Astrocyte of the spinal cord (primary cell): ENCODE data around the gene CSPG4.
A peak's percentile ranks its signal among the peaks of the same experiment; 100 is the strongest.

Source experiments
- DNase-seq: peaks from one replicate; pipeline ENCODE4 v3.0.0; 2011; ENCODE audit warnings: low read depth, low spot score
- H3K4me3 ChIP-seq: 2 replicates; pipeline ENCODE4 v1.5.1; 2011; ENCODE audit warnings: low read depth, mild to moderate bottlenecking, low read length, moderate library complexity
- CTCF ChIP-seq: IDR thresholded peaks from 2 replicates; pipeline ENCODE4 v1.5.1; 2012; ENCODE audit warnings: low read depth, mild to moderate bottlenecking, low read length, inconsistent platforms
- in situ Hi-C: cut with HindIII; loops from 2 replicates; pipeline ENCODE4 v1.10.0; 2017; ENCODE audit warnings: low sequenced_read_pairs

Gene CSPG4

DNA sequence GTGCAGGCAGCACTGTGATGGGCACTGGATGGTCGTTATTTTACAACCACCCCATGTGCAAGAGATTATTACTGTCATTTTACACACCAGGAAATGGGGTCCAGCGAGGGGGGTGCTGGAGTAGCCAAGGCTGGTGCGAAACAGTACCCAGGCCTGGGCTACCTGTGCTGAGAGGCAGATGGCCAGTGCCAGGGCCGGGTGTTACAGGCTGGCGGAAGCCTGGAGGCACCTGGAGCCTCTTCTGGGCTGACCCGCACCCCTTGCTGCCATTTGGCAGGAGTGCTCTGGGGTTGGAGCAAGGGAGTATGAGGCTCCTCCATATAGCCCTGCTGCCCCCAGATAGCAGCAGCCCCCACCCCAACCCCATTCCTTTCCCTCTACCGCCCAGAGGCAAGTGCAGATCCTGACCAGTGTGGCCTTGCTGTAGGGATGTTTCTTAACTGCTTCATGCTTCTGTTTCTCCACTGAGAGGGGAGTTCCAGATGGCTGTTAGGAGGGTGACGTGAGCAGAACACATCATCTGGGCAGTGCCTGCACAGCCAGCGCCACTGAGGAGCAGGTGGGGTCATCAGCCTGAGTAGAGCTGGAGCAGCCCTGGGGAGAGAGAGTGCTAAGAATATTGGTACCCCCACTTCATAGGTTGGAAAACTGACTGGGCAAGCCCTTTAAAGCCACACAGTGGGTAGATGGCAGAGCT, 49.7 kb downstream of the CSPG4 start:
- no peak for DNase-seq
- no peak for TF ChIP-seq CTCF
- no peak overlapping the region for H3K4me3 ChIP-seq
- in situ Hi-C loops: no loop called here

GRCh38 chr15:75661756-75662140, 50.9 kb downstream of the CSPG4 start:
- H3K4me3 ChIP-seq: no peak overlapping the region
- no peak for TF ChIP-seq CTCF
- DNase-seq: no peak
- in situ Hi-C loops: no loop called here

- no peak for TF ChIP-seq CTCF
- DNase-seq: peak; percentile 96
- H3K4me3 ChIP-seq: no peak overlapping the region
- in situ Hi-C loops: no loop called here
Measured at GRCh38 chr15:75661100-75661755, 51.4 kb downstream of the CSPG4 start.

- TF ChIP-seq CTCF: no peak
- DNase-seq: no peak
- in situ Hi-C loops: no loop called here
- H3K4me3 ChIP-seq: no peak overlapping the region
Measured at GRCh38 chr15:75659928-75660645, 52.6 kb downstream of the CSPG4 start.

GRCh38 chr15:75659141-75659771, 53.4 kb downstream of the CSPG4 start:
- TF ChIP-seq CTCF: no peak
- DNase-seq: no peak
- H3K4me3 ChIP-seq: no peak overlapping the region
- in situ Hi-C loops: no loop called here

DNA sequence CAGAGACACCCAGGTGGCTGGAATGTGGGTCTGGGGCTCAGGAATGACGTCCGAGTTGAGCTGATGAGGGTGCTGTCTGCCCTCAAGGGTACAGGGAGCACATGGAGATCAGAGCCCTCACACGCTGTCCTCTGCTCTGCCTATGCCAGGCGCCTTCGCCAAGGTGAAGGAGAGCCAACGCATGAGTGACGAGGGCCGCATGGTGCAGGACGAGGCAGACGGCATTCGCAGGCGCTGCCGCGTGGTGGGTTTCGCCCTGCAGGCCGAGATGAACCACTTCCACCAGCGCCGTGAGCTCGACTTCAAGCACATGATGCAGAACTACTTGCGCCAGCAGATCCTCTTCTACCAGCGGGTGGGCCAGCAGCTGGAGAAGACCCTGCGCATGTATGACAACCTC, 55.8 kb downstream of the CSPG4 start:
- no peak for TF ChIP-seq CTCF
- DNase-seq: no peak
- no peak overlapping the region for H3K4me3 ChIP-seq
- in situ Hi-C loops: no loop called here
